ENCODE data around the gene TRAPPC3. TPM values are rescaled to one million over a fixed set of nuclear protein-coding genes. Genes with fewer than 3 reads are reported as not detected.

The TRAPPC3 gene
- total and polyA plus RNA-seq, 9 of the 15 experiments (the other 6 are each of a cell fraction or from before 2014, with no cell fraction given), result 20.6 to 141 (median 112) TPM

- WGBS (ENCODE audit: insufficient coverage, low coverage, missing lambda C conversion rate), result 54% methylated on average over 3 of the region's 3 CpGs
- BruUV-seq (replicated peaks), result no TSS peak
- peaks cover 6 to 7% of the 10 kb centered on the region in 2 experiments; a peak in 4 of 5 replicates for H3K4me1 ChIP-seq (replicated peaks in 1 of 2; ENCODE audit: control insufficient read depth in 2 of 2, insufficient read depth in 2 of 2, low read length in 2 of 2)
- H3K9me1 ChIP-seq (ENCODE audit: control insufficient read depth, insufficient read depth, low read length), result no peaks in the 10 kb centered on the region
- ChIA-PET CTCF (ENCODE audit: low intra/inter-chr PET ratio) (interaction anchor here (2.0 to 5.8 kb wide), 2 partner anchors 33 to 276 kb away, joined by 8 to 116 read pairs; no protein-coding TSS in a partner anchor), POLR2A (interaction anchor here (0.6 to 1.3 kb wide), 6 partner anchors 9 to 37 kb away, joined by 3 to 4 read pairs (median 3); no protein-coding TSS in a partner anchor)
- H3K27ac ChIP-seq (ENCODE audit: extremely low read depth, low read depth, low read length), result no peak overlapping the region
- in situ Hi-C loops (cut with MboI), result no loop called here
- H3K9me3 ChIP-seq (replicated peaks; ENCODE audit: control insufficient read depth, insufficient read depth, low read depth, low read length), result no peaks in the 10 kb centered on the region
- peaks cover 26% of the 10 kb centered on the region for H3K36me3 ChIP-seq (ENCODE audit: control insufficient read depth, insufficient read depth, low read length)
- intact Hi-C loops (cut with micrococcal nuclease), result no loop called here
- no peak for FAIRE-seq
- H3K4me3 ChIP-seq, result no peak overlapping the region
- DNase-seq (ENCODE audit: extremely low read depth in 1 of 4, low spot score in 3 of 4), result no peak
- TF ChIP-seq SP2 (IDR thresholded peaks at IDR 0.05; ENCODE audit: extremely low read depth, low read depth, low read length, poor library complexity, severe bottlenecking) (no peak), NRF1 (conservative IDR thresholded peaks at IDR 0.05 in 1 of 2, IDR thresholded peaks at IDR 0.05 in 1 of 2) (peak; percentile 34 to 42; a peak in 1 of 4 replicates), STAG1 (CRISPR knock-in tag; IDR thresholded peaks at IDR 0.05; ENCODE audit: borderline replicate concordance) (no peak), ZNF212 (CRISPR knock-in tag; IDR thresholded peaks at IDR 0.05) (no peak), XRCC5 (IDR thresholded peaks at IDR 0.05; ENCODE audit: low read depth, low read length) (no peak)
- TF ChIP-seq, protein P1, sequence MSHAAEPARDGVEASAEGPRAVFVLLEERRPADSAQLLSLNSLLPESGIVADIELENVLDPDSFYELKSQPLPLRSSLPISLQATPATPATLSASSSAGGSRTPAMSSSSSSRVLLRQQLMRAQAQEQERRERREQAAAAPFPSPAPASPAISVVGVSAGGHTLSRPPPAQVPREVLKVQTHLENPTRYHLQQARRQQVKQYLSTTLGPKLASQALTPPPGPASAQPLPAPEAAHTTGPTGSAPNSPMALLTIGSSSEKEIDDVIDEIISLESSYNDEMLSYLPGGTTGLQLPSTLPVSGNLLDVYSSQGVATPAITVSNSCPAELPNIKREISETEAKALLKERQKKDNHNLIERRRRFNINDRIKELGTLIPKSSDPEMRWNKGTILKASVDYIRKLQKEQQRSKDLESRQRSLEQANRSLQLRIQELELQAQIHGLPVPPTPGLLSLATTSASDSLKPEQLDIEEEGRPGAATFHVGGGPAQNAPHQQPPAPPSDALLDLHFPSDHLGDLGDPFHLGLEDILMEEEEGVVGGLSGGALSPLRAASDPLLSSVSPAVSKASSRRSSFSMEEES (CRISPR knock-in tag; IDR thresholded peaks at IDR 0.05), result peak; percentile 66
- H3K9ac ChIP-seq (ENCODE audit: insufficient read depth in 1 of 2, low read depth in 2 of 2, low read length in 2 of 2), result 0 out of 4 replicates have a peak overlapping the region, but pooled peaks of 1 of the 2 experiments have one; percentile 11
- ATAC-seq, result no peak
- H3K79me2 ChIP-seq (ENCODE audit: control insufficient read depth, insufficient read depth, low read length), result no peaks in the 10 kb centered on the region
- H2AFZ ChIP-seq (ENCODE audit: low read depth, low read length), result peak overlapping the region; percentile 43
- H3K4me2 ChIP-seq (ENCODE audit: insufficient read depth, low read length), result no peak overlapping the region
- no peaks in the 10 kb centered on the region for H3K27me3 ChIP-seq (ENCODE audit: control insufficient read depth in 2 of 2, insufficient read depth in 2 of 2, low read length in 2 of 2)
- H4K20me1 ChIP-seq (replicated peaks; ENCODE audit: control insufficient read depth, insufficient read depth, low read length), result no peaks in the 10 kb centered on the region
These were observed 15.8 kb downstream of the TRAPPC3 start for GRCh38 chr1:36133484-36133883.

All from K562 (cell line).